T-helper 2 cell treated with Interferon-gamma antibody and Interleukin-4, amounts not matched to agents 100 ng/mL and 5 ng/mL, for 36 hours (primary cell): ENCODE data around the gene YIPF1. TPM values are rescaled to one million over a fixed set of nuclear protein-coding genes. Genes with fewer than 3 reads are reported as not detected.
"Not testable (repeated sequence)": the region's sequence is repeated elsewhere in the genome, so short reads cannot be mapped to it uniquely, and the experiment has no call there.

Experiments
- intact Hi-C: fragments of 100-400 bp; cut with micrococcal nuclease; formaldehyde crosslinking; loops from one replicate; pipeline ENCODE4 v1.15.1; 2023
- total RNA-seq: library from RNA; stranded (reverse); gene quantifications from 2 replicates; pipeline ENCODE4 v1.2.3, GENCODE V29; 2022

YIPF1 gene
- total RNA-seq, 1 donor from 2014 or later: 15.3 TPM

DNA sequence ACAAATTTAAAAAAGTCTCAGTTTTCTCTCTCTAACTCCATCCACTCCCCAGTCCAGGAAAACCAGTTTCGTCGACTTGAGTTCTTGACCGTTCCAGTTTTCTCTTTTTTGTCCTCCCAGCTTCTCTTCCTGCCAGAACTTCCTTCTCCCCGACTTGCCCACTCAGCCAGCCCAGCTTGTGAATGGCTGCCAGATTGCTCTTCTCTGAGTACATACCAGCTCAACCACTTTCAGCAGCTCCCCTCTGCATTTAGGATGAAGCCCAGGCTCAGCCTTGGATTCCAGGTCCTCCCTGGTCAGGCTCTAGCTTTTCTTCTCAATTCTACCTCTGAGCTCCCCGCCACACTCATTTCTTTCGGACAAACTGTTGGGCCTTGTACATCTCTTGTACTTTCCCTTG, 5.8 kb upstream of the YIPF1 start:
- intact Hi-C loops: no loop called here

DNA sequence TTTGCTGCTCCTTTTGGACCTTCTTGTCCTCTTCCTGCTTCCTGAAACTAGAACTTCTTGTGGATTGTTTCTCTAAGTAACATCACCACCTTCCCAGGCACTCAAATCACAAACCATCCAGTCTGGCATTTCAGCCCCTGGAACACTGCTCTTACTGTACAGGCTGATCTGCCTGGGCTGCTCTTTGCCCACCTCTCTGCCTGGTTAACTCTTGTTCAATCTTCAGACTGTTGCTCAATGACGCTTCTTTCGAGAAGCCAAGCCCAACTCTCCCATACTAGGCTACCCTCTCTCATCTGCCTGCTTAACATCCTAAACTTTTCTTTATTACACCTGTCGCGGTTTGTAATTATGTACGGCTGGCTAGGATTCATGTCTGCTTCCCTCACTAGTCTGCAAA, 5.0 kb upstream of the YIPF1 start:
- intact Hi-C loops: loop anchor here (5.0 kb wide), 1 partner anchor 513 kb away; the partner anchor contains the start of gene SSBP3

DNA sequence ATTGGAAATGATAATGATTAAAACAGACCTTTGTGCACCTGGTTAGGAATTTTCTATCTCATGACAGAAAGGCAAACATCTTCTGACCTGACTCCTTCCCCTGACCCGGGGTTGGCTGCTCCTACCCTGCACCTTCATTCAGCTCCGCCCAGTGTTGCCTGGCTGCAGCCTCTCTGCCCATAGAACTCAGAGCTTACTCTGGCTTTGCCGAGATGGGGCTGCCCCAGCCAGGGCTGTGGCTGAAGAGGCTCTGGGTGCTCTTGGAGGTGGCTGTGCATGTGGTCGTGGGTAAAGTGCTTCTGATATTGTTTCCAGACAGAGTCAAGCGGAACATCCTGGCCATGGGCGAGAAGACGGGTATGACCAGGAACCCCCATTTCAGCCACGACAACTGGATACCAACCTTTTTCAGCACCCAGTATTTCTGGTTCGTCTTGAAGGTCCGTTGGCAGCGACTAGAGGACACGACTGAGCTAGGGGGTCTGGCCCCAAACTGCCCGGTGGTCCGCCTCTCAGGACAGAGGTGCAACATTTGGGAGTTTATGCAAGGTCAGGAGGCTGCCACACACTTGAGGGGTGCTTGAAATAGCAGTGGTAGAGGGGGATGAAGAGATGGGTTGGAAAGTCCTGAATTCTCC, 4.5 kb upstream of the YIPF1 start, which contains the start of gene DIO1:
Gene DIO1 (plus strand): TSS at position 189 of the 638 bp plus-strand sequence. CDS start 24 bp downstream, at position 213.
- intact Hi-C loops: loop anchor here (5.0 kb wide), 1 partner anchor 513 kb away; the partner anchor contains the start of gene SSBP3

DNA sequence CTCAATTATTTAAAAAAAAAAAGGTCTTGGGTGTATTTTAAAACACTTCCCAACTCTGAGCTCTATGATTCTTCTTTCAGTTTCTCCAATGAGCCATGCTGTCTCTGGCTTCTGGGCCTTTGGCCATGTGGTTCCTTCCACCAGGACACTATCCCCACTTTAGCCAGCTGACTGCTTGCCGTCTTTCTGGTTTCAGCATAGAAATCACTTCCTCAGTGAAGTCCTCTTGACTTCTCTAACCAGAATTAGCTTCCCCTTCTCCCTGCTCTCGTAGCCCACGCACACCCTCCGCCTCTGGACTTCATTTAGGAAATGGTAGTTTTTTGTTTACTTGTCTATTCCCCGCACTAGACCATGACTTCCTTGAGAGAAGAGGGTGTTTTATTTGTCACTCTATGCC, 3.3 kb upstream of the YIPF1 start:
- intact Hi-C loops: loop anchor here (5.0 kb wide), 1 partner anchor 514 kb away; the partner anchor contains the start of gene SSBP3

DNA sequence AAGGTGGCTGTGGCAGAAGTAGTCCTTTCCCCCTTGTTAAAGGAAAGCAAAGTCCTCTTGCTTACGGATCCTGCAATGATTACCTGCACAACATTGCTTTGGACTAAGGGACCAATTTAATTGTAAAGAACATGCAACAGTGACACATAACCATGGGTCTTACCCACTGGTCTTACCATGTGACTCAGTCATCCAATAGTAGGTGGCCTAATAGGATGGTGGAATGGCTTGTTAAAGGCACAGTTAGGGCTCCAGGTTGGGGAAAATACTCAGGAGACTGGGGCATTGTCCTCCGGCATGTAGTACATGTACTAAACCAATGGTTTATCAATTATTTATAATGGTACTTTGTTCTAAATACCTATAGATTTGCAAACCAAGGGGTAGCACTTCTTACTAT, 2.1 kb upstream of the YIPF1 start:
- intact Hi-C loops: loop anchor here (5.0 kb wide), 1 partner anchor 516 kb away; the partner anchor contains the start of gene SSBP3

DNA sequence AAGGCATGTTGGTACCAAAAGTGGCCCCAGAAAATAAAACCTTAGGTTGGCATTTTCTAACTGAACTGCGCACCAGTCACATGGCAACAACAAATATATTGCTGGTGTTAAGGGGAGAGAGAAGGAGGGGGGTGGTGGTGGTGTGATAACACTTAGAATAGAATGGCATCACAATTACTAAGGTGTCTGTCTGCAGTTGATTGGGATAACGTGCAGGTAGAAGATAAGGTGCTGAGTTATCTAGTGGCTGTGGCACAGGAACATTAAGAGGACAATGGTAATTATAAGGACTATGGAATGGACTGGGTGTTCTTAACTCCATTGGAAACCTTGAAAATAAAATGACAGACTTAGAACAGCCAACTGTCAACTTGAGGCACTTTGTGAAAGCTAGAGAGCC, 1.4 kb upstream of the YIPF1 start:
- intact Hi-C loops: loop anchor here (5.0 kb wide), 1 partner anchor 516 kb away; the partner anchor contains the start of gene SSBP3

DNA sequence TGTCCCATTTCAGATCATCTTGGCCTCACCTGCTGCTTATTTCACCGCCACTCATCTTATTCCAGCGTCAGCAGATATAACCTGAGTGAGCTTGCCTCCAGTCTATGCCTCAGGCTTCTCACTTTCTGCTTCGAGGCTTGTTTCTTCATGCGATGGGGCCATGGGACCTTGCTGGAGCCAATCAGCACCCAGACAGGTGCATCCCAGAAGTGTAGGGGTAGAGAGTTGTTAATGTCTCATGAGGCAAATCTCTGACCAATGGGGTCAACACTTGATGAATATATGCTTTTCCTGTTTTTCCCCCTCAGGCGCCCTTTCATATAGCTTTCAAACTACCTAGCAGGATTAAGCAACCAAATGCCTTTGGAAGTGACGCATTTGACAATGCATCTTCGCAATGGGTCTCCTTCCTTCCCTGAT, 935 bp upstream of the YIPF1 start:
- intact Hi-C loops: loop anchor here (5.0 kb wide), 1 partner anchor 517 kb away; the partner anchor contains the start of gene SSBP3

DNA sequence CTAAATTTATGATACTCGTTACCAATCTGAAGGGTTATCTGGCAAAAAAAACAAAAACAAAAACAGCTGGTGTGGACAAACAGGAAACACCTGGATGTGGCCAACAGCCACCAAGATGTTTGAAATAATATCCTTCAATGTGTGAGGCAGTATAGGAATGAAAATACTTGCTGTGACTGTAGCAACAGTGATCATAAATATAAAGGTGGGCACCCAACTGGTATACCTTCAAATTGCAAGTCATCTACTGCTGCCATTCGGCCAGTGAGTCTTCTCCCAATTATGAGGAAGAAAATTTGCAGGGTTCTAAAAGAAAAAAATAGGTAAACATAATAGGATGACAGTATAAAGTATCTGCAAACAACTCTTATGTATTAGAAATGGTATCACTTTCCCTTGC, 916 bp downstream of the YIPF1 start:
- intact Hi-C loops: loop anchor here (1.0 to 10.0 kb wide), 4 partner anchors 50 to 596 kb away; partner anchors contain the start of genes LRRC42, NDC1, TCEANC2 and TMEM59

DNA sequence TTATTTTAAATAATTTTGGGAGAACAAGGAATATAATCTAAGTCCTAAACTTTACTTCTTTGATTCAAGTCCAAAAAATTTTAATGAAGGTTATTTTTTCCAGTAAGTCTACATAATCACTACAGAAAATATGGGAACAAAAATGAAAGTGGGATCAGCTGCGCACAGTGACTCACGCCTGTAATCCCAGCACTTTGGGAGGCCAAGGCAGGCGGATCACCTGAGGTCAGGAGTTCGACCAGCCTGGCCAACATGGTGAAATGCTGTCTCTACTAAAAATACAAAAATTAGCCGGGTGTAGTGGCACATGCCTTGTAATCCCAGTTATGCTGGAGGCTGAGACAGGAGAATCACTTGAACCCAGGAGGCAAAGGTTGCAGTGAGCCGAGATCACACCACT, 6.0 kb downstream of the YIPF1 start:
- intact Hi-C loops: loop anchor here (10.0 kb wide), 1 partner anchor 601 kb away; no protein-coding TSS in a partner anchor

DNA sequence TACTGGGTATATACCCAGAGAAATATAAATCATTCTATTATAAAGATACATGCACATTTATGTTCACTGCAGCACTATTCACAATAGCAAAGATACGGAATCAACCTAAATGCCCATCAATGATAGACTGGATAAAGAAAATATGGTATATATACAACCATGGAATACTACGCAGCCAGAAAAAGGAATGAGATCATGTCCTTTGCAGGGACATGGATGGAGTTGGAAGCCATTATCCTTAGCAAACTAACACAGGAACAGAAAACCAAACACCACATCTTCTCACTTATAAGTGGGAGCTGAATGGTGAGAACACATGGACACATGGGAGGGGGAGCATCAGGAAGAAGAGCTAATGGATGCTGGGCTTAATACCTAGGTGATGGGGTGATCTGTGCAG, 7.7 kb downstream of the YIPF1 start:
- intact Hi-C loops: loop anchor here (10.0 kb wide), 1 partner anchor 603 kb away; no protein-coding TSS in a partner anchor

DNA sequence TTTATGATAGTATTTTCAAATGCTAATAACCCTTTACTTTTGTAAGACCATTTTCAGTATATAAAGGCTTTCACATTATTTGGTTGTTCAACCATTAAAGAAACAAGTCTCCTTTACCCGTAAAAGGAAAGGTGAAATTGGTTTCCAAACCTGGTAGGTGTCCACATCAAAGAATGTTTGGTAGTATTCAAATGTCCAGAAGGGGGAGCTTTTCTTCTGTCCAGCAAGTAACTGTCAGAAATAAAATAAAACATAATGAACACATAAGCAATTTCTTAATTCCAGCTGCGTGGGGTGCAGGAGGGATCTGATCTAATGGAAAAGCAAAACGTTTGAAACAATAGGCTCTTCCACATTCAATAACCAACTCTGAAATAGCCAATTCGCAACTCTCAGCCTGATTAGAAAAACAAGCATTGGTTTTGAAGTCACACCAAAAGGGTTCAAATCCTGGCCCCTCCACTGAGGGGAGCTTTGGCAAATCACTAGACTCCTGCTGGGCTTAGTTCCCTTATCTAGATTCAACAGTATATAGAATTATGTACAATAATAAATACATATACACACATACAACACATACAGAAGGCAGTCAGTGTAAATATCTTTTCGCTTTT, 11.0 kb downstream of the YIPF1 start:
- intact Hi-C loops: loop anchor here (1.0 kb wide), 1 partner anchor 71 kb away; no protein-coding TSS in a partner anchor

DNA sequence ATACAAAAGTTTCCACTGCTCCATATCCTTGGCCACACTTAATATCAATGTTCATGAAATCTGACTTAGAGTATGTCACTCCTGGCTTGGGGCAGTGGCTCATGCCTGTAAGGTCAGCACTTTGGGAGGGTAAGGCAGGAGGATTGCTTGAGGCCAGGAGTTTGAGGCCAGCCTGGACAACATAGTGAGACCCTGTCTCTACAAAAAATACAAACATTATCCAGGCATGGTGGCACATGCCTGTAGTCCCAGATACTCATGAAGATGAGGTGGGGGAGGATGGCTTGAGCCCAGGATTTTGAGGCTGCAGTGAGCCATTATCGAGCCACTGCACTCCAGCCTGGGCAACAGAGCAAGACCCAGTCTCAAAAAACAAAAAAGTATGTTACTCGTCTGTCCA, 14.4 kb downstream of the YIPF1 start:
- intact Hi-C loops: not testable (repeated sequence)

DNA sequence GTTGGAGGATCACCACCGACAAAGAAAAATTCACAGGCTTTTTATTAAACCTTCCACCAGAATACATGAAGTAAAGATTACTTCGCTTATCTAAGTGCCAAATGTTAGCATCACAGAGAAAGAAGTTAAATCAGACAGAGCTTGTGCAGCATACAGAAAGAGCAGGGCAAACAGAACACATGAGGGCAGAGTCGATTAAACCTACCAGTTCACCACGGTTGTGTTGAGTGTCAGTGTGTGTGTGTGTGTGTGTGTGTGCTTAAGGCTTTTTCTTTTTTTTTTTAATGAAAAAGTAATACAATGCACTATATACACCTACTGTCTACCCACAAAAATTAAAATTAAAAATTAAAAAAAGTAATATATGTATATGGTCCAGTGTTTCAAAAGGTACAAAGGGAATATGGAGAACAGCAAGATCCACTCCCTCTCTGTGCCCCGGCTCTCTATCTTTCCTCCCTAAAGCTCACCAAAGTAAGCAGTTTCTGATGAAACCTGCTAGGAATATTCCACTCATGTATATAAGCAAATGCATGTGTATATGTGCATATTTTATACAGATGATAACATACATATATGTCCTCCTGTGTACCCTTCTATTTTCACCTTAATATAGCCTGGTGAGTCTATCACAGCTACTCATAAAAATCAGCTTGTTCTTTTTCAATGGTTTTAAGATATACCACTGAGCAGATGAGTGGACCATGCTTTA, 17.7 kb downstream of the YIPF1 start:
- intact Hi-C loops: no loop called here

DNA sequence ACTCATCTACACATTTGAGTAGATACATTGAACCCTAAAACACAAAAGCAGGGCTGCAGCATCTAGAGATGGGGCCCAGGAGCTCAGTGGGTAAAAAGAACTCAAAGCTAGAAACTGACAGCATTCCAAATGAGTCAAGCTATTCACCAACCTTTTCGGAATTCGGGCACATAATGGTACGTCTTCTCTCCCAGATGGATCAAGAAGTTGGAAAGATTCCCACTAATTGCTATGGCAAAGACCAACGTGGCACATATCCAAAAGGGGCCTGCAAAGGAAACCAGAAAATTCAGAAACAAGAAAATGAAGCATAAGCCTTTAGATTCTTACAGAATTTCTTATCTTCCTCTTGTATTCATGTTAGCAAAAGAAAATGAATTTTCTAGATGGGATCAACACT, 18.4 kb downstream of the YIPF1 start:
- intact Hi-C loops: no loop called here

DNA sequence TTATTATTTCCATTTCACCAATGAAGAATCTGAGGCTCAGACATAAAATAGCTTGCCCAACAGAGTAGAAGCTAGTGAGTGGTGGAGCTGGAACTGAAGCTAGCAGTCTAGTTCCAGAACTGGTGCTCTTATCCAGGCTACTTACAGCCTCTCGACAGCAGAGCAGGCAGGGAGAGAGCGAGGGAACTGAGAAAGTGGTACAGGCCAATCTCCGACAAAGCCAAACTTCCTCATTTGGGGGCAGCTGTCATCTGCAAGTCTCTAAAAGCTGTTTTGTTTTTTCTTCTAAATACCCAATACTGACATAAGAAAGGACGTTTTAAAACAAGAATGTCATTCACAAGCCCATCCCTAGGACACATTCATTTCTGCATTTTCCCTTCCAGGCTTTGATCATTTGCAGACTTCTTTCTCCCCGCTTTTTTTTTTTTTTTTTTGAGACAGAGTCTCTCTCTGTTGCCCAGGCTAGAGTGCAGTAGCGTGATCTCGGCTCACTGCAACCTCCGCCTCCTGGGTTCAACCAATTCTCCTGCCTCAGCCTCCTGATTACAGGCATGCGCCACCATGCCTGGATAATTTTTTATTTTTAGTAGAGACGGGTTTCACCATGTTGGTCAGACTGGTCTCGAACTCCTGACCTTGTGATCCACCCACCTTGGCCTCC, 20.0 kb downstream of the YIPF1 start:
- intact Hi-C loops: no loop called here

DNA sequence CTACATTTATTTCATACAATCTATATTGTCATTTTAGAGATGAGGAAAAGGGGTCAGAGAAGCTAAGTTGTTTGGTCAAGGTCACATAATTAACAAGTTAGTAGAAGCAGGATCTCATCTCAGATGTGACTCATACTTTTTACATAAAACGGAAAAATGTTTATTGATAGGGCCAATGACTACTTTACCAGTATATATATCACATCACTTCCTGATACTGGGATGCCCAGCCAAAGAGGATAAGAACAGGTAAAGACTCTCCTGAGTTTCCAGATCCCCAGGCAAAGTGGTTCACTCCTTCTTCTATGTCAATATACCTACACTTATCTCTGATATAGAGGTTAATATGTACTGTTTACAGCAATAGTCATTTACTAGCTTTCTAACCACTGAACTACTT, 21.0 kb downstream of the YIPF1 start:
- intact Hi-C loops: no loop called here

DNA sequence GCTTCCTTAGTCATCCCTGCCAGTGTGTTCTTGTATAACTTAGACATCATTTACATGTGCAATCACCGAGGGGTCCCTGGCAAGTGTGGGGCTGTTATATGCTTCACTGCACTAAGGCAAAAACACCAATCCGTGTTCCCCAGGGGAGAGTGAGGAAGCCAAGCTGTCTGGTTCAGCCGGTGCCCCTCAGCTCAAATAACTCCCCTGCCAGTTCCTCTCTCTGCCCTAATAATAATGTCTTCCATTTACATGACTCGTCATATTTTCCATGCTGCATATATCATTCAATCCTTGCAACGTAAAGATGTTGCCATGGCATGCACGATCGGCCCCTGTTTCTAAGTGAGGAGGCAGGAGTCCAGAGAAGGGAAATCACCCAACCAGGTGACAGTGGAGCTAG, 27.1 kb downstream of the YIPF1 start:
- intact Hi-C loops: loop anchor here (5.0 kb wide), 1 partner anchor 220 kb away; no protein-coding TSS in a partner anchor

DNA sequence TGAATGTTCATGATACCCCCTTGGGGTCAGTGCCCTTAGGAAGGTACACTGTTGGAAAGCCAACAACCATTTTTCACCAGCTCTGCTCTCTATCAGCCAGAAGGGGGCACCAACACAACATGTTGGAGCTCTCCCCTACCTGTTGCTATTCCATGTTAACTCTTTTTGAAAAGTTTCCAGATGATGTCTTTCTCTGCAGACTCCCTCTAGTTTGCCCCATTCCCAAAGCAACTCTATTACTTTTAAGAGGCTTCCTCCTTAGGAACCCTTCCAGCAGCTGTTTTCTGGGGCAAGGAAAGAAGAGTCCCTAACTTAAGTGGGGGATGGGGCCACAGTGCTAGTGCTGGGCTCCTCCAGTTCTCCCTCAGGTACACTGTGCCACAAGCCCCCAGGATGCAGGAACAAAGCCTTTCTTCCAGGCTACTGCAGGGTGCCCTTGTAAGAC, 28.6 kb downstream of the YIPF1 start:
- intact Hi-C loops: loop anchor here (1.0 to 5.0 kb wide), 3 partner anchors 84 to 221 kb away; partner anchors contain the start of gene IFT25

DNA sequence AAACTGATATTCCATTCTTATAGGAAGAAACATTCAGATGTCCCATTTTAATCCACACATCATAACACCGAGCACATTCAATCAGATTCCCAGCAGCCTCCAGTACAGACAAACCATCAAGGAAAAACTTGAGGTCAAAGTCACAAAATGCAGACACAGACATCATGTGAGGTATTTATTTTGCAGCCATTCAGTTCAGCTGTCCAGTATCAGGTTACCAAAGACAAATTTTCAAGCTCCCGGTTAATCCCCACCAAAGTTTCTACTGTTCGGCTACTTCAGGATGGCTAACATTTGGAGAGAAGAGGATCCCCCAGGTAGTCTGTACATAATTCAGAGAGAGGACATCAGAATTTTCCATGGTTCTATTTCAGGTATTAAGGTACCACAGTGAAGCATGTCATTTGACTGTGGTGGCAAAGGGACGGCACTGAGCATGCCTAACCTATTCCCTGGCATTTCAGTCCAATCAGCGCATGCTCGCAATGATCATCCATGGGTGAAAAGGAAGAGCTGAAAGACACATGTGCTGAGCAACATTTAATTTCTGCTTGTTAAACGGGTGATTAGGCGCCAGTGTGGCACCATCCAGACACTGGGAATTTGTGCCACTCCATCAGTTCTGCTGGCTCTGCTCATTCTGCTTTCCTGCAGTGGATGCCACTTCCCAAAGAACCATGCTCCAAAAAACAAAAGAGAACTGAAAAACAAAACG, 37.9 kb downstream of the YIPF1 start:
- intact Hi-C loops: no loop called here

DNA sequence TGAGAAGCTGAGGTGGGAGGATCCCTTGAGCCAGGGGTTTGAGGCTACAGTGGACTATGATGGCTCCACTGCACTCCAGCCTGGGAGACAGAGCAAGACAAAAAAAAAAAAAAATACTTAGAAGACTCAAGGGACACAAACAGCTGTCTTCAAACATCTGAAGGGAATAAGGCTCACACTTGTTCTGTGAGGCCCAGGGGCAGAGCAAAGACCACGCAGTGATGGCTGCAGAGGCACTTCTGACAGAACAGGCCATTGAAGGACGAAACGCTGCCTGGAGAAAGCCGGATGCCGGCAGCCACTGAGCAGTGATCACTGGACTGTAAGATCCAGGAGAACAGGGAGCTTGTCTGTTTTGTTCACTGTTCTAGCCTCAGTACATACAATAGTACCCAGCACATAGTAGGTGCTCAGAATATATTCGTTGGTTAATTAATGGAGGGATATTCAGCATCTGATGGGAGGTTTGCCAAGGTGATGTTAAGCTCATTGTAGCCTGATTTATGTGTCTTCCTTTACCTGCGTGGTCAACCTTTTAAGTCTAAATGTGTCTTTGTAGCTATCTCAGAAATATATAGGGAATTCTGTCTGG, 39.4 kb downstream of the YIPF1 start:
- intact Hi-C loops: no loop called here
